GM19452 (cell line): ENCODE measurements around the gene CEP131.

ENCODE experiments used
- ATAC-seq: cut with Tn5 transposase; IDR thresholded peaks from one replicate; pipeline ENCODE4 v1.9.1; 2021; ENCODE audit not compliant: unreplicated experiment

The CEP131 gene

DNA sequence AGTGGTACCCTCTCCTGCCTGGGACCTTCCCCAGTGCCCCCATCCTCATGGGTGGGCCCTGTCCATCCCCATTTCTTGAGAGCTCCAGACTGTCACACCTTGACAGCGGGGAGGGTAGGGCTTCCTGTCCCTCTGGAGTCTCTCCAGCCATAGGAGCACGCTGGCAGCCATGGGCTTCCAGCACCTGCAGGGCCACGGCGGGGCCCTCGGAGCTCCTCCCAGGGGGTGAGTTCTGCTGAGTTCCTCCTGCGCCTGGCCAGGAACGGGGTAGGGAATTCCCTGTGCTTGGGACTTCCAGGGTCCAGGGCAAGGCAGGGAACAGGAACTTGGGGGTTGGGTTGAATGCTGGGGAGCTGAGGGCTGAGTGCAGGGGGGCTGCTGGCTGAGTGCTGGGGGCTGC, 33.7 kb downstream of the CEP131 start:
- no peak for ATAC-seq

- ATAC-seq: no peak
These were observed 34.3 kb downstream of the CEP131 start for GRCh38 chr17:81188491-81188840.

- ATAC-seq: no peak
These were observed 34.9 kb downstream of the CEP131 start for GRCh38 chr17:81187586-81188490.

GRCh38 chr17:81187120-81187519, 35.6 kb downstream of the CEP131 start:
- no peak for ATAC-seq

DNA sequence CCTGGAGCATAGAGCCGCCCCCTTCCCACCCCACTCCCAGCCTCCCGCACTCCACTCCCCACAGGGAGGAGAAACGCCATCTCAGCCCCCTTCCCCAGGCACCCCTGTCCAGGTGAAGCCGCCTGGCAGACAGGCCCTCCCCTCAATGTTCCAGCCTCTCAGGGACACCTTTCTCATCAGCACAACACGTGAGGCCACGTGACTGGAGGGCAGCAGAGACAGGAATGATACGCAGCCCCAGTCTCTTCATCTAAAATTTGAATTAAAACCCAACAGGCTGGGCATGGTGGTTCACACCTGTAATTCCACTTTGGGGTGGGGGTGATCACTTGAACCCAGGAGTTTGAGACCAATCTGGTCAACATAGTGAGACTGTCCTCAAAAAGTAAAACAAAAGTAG, 36.6 kb downstream of the CEP131 start:
- no peak for ATAC-seq

GRCh38 chr17:81184555-81184954, 38.2 kb downstream of the CEP131 start:
- no peak for ATAC-seq

GRCh38 chr17:81183807-81184206, 39.0 kb downstream of the CEP131 start:
- ATAC-seq: no peak

- ATAC-seq: no peak
These were observed 39.4 kb downstream of the CEP131 start for GRCh38 chr17:81183316-81183715.

DNA sequence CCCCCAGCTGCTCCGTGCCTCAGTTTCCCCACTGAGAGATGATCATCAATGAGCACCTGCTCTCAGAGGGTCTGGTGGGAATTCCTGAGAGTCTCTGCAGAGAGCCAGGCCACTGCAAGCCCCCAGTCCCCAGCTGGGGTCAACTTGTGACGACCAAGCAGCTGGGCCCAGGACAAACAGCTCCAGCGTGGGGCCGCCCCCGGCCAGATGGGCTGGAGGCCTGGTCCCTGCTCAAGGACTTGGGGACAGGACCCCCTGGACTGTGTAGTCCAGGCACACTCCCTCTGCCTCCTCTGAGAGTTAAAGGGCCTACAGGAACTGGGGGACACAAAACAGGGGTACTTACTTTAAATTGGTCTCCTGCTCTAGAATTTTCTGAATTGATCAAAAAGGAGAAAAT, 40.2 kb downstream of the CEP131 start:
- ATAC-seq: no peak

DNA sequence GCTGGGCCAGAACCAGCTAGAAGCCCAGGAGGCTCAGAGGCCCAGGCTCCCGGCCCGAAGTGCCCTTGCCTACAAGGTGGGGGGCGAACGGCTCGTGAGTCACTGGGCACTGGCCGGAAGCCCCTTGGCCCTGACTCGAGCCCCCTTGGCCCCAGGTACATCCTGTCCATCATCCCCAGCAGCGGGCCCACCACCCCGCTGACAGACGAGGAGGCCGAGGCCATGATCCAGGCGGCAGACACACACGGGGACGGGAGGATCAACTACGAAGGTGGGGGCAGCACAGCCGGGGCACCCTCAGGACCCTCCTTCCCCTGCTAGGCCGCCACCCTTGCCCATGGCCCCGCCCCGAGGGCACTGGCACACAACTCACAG, 41.0 kb downstream of the CEP131 start:
- no peak for ATAC-seq

- ATAC-seq: no peak
These were observed 41.6 kb downstream of the CEP131 start for GRCh38 chr17:81180836-81181810.

GRCh38 chr17:81179861-81180260, 42.9 kb downstream of the CEP131 start:
- ATAC-seq: no peak

GRCh38 chr17:81179220-81179619, 43.5 kb downstream of the CEP131 start:
- no peak for ATAC-seq

- no peak for ATAC-seq
These were observed 44.4 kb downstream of the CEP131 start for GRCh38 chr17:81178136-81179091.

DNA sequence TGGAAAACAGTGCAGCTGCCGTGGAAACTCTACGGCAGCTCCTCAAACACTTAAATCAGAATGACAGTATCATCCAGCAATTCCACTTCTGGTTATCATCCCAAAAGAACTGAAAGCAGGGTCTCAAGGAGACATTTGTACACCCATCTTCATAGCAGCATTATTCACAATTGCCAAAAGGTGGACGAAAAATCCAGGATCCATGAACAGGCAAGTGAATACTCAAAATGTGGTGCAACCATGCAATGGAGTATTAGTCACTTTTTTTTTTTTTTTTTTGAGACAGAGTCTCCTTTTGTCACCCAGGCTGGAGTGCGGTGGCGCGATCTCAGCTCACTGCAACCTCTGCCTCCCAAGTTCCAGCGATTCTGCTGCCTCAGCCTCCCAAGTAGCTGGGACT, 46.1 kb downstream of the CEP131 start:
- no peak for ATAC-seq

DNA sequence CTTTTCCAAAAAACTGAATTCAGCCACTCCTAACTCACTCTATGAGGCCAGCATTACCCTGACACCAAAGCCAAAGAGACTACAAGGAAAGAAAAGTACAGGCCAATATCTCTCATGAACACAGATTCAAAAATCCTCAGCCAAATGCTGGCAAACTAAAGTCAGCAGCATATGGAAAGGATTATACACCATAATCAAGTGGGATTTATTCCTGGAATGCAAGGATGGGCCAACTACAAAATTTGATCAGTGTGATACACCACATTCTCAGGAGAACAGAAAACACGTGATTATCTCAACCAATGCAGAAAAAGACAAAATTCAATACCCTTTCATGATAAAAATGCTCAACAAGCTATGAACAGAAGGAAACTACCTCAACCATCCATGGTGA, 49.0 kb downstream of the CEP131 start:
- no peak for ATAC-seq

- no peak for ATAC-seq
These were observed 49.6 kb downstream of the CEP131 start for GRCh38 chr17:81173052-81173761.

DNA sequence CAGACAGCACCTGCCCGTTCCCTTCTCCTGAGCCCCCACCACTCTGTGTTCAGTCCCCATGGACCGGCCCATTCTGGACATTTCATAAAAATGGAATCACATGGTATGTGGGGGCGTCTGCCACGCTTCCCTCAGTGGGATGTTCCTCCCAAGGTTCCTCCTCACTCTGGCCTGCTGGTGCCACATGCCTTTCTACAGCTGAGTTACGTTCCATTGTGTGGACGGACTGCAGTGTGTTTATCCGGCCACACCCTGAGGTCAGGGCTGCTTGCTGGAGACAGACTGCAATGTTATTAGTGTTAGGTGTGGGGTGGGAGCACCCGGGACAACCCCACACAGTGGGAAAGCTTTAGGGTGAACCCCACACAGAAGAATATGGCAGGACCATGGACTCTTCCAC, 50.8 kb downstream of the CEP131 start:
- ATAC-seq: no peak

DNA sequence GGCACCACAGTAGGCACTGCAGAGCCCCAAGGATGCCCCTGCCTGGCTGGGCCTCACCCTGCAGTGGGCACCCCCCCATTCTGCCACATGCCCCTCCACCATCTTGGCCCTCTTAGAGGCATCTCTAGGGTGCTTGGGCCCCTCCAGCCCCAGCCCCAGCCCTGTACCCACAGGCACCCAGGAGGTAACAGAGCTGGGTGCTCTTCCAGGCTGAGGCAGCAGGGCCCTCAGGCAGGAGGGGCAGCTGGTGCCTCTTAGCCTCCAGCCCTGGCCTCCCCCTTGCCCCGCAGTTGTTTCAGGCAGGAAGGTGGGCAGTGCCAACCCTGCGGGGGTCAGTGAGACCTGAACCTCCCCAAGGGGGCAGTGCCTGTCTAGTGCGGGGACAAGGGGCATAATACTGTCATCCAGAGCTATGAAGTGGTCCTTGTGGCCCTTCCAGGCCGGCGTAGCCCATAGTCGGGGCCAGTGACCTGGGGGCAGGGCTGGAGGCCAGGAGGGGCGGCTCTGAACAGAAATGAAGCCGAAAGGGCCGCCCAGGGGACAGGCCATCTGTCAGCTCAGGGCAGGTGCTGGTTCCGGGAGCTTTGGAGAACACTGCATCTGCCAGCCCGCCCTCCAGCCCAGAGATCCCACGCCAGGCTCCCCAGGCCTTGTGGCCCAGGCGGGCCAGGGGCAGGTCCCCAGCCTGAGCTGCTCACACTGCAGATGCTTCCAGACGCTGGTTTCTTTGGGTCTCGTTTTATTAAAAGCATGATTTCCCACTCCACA, 51.9 kb downstream of the CEP131 start:
- ATAC-seq: no peak
